ES-I3 (cell line): ENCODE measurements around the gene MYOT.

Experiments
- H3K36me3 ChIP-seq: 2 replicates; pipeline ENCODE4 v1.6.1; 2013; ENCODE audit warnings: mild to moderate bottlenecking, low read length, control low read depth, moderate library complexity; ENCODE audit not compliant: insufficient read depth
- H3K4me1 ChIP-seq: 2 replicates; pipeline ENCODE4 v1.6.1; 2013; ENCODE audit warnings: mild to moderate bottlenecking, control low read depth, low read length; ENCODE audit not compliant: insufficient read depth
- H3K9ac ChIP-seq: 2 replicates; pipeline ENCODE4 v1.6.1; 2013; ENCODE audit warnings: low read depth, mild to moderate bottlenecking, low read length, moderate library complexity
- H3K9me3 ChIP-seq: 2 replicates; pipeline ENCODE4 v1.6.1; 2013; ENCODE audit warnings: mild to moderate bottlenecking, low read length, moderate library complexity; ENCODE audit not compliant: control insufficient read depth, insufficient read depth

MYOT gene

GRCh38 chr5:137866541-137867388 is 895 bp upstream of the MYOT start:
- H3K36me3 ChIP-seq: no peaks in the 10 kb centered on the region
- H3K9ac ChIP-seq: no peak overlapping the region
- no peaks in the 10 kb centered on the region for H3K9me3 ChIP-seq
- H3K4me1 ChIP-seq: no peaks in the 10 kb centered on the region

GRCh38 chr5:137870647-137871339 is 3.1 kb downstream of the MYOT start:
- H3K4me1 ChIP-seq: no peaks in the 10 kb centered on the region
- H3K9me3 ChIP-seq: no peaks in the 10 kb centered on the region
- H3K9ac ChIP-seq: no peak overlapping the region
- no peaks in the 10 kb centered on the region for H3K36me3 ChIP-seq

GRCh38 chr5:137871571-137871970 is 3.9 kb downstream of the MYOT start:
- no peaks in the 10 kb centered on the region for H3K36me3 ChIP-seq
- no peaks in the 10 kb centered on the region for H3K4me1 ChIP-seq

GRCh38 chr5:137872466-137872865 is 4.8 kb downstream of the MYOT start:
- Histone ChIP-seq H3K36me3 (no peaks in the 10 kb centered on the region), H3K9ac (no peak overlapping the region), H3K4me1 (no peaks in the 10 kb centered on the region), H3K9me3 (no peaks in the 10 kb centered on the region)

More at GRCh38 chr5:137871571-137871970, 3.9 kb downstream of the MYOT start:
- Histone ChIP-seq H3K9ac (no peak overlapping the region), H3K9me3 (no peaks in the 10 kb centered on the region)

GRCh38 chr5:137876101-137876500 is 8.4 kb downstream of the MYOT start:
- Histone ChIP-seq H3K9ac (no peak overlapping the region), H3K36me3 (no peaks in the 10 kb centered on the region), H3K9me3 (no peaks in the 10 kb centered on the region), H3K4me1 (no peaks in the 10 kb centered on the region)

GRCh38 chr5:137880313-137880712 is 12.7 kb downstream of the MYOT start:
- Histone ChIP-seq H3K4me1 (no peaks in the 10 kb centered on the region), H3K9ac (no peak overlapping the region), H3K9me3 (no peaks in the 10 kb centered on the region), H3K36me3 (no peaks in the 10 kb centered on the region)

- Histone ChIP-seq H3K9ac (no peak overlapping the region), H3K36me3 (no peaks in the 10 kb centered on the region), H3K9me3 (no peaks in the 10 kb centered on the region), H3K4me1 (peaks cover 13% of the 10 kb centered on the region)
Observed at GRCh38 chr5:137887831-137888230, 20.2 kb downstream of the MYOT start.

- Histone ChIP-seq H3K9me3 (no peaks in the 10 kb centered on the region), H3K9ac (no peak overlapping the region), H3K36me3 (no peaks in the 10 kb centered on the region), H3K4me1 (peaks cover 13% of the 10 kb centered on the region)
Observed at GRCh38 chr5:137888466-137888862, 20.8 kb downstream of the MYOT start.

- no peaks in the 10 kb centered on the region for H3K36me3 ChIP-seq
- no peaks in the 10 kb centered on the region for H3K9me3 ChIP-seq
- no peak within 1 kb of the TSS for H3K9ac ChIP-seq
- H3K4me1 ChIP-seq: peaks cover 13% of the 10 kb centered on the region
Observed at GRCh38 chr5:137888863-137889759, 21.5 kb downstream of the MYOT start, which contains the start of gene PKD2L2. Gene PKD2L2 (plus strand): TSS chr5:137889457. CDS start chr5:137889492, 35 bp downstream.

- H3K4me1 ChIP-seq: peaks cover 13% of the 10 kb centered on the region
- H3K9me3 ChIP-seq: no peaks in the 10 kb centered on the region
- H3K36me3 ChIP-seq: no peaks in the 10 kb centered on the region
- H3K9ac ChIP-seq: no peak overlapping the region
Observed at GRCh38 chr5:137890845-137891244, 23.2 kb downstream of the MYOT start.

- Histone ChIP-seq H3K9ac (no peak overlapping the region), H3K36me3 (no peaks in the 10 kb centered on the region), H3K4me1 (peaks cover 13% of the 10 kb centered on the region), H3K9me3 (no peaks in the 10 kb centered on the region)
Observed at GRCh38 chr5:137891849-137892248, 24.2 kb downstream of the MYOT start.

GRCh38 chr5:137894586-137894985 is 26.9 kb downstream of the MYOT start:
- H3K9ac ChIP-seq: no peak overlapping the region
- H3K4me1 ChIP-seq: peaks cover 7% of the 10 kb centered on the region
- H3K9me3 ChIP-seq: no peaks in the 10 kb centered on the region
- no peaks in the 10 kb centered on the region for H3K36me3 ChIP-seq

GRCh38 chr5:137896560-137896959 is 28.9 kb downstream of the MYOT start:
- Histone ChIP-seq H3K4me1 (no peaks in the 10 kb centered on the region), H3K36me3 (no peaks in the 10 kb centered on the region), H3K9ac (no peak overlapping the region), H3K9me3 (no peaks in the 10 kb centered on the region)

GRCh38 chr5:137899493-137899892 is 31.8 kb downstream of the MYOT start:
- Histone ChIP-seq H3K9ac (no peak overlapping the region), H3K36me3 (no peaks in the 10 kb centered on the region), H3K4me1 (no peaks in the 10 kb centered on the region), H3K9me3 (no peaks in the 10 kb centered on the region)
